GM23338 (cell line): ENCODE data around the gene DDR2. TPM values are rescaled to one million over a fixed set of nuclear protein-coding genes. Genes with fewer than 3 reads are reported as not detected.

Source experiments
- ATAC-seq: fragments of 200-7000 bp; cut with Tn5 transposase; 3 replicates; pipeline ENCODE4 v1.9.1; 2020
- DNase-seq: peaks from one replicate; pipeline ENCODE4 v3.0.0-alpha.2; 2015; ENCODE audit warnings: low spot score
- H2AFZ ChIP-seq: fragments of 200-600 bp; sonication (generic); 2 replicates; pipeline ENCODE4 v1.8.0; 2016; ENCODE audit warnings: antibody characterized with exemption, mild to moderate bottlenecking, moderate library complexity
- H3F3A ChIP-seq: fragments of 200-600 bp; sonication (generic); replicated peaks from 2 replicates; pipeline ENCODE4 v1.8.0; 2017; ENCODE audit warnings: antibody characterized with exemption, mixed run types, low read depth
- H3K27ac ChIP-seq: fragments of 200-600 bp; sonication (generic); 2 replicates; pipeline ENCODE4 v1.6.1; 2016; ENCODE audit warnings: low read depth
- H3K27me3 ChIP-seq: fragments of 200-600 bp; sonication (generic); 2 replicates; pipeline ENCODE4 v1.8.0; 2016; ENCODE audit warnings: mild to moderate bottlenecking, mixed run types, moderate library complexity; ENCODE audit not compliant: insufficient read depth
- H3K36me3 ChIP-seq: fragments of 200-600 bp; sonication (generic); 2 replicates; pipeline ENCODE4 v1.8.0; 2016; ENCODE audit warnings: mild to moderate bottlenecking; ENCODE audit not compliant: insufficient read depth
- H3K4me1 ChIP-seq: fragments of 200-600 bp; sonication (generic); 2 replicates; pipeline ENCODE4 v1.8.0; 2016; ENCODE audit warnings: mild to moderate bottlenecking, moderate library complexity; ENCODE audit not compliant: insufficient read depth
- H3K4me2 ChIP-seq: fragments of 200-600 bp; sonication (generic); 2 replicates; pipeline ENCODE4 v1.7.1; 2017; ENCODE audit warnings: mixed run types
- H3K4me3 ChIP-seq: fragments of 200-600 bp; sonication (generic); 2 replicates; pipeline ENCODE4 v1.6.1; 2016; ENCODE audit warnings: mixed run types
- H3K79me2 ChIP-seq: fragments of 200-600 bp; sonication (generic); replicated peaks from 2 replicates; pipeline ENCODE4 v1.8.0; 2017; ENCODE audit warnings: mild to moderate bottlenecking; ENCODE audit not compliant: insufficient read depth
- H3K9me2 ChIP-seq: fragments of 200-600 bp; sonication (generic); 2 replicates; pipeline ENCODE4 v1.8.0; 2017; ENCODE audit not compliant: insufficient read depth
- H4K20me1 ChIP-seq: fragments of 200-600 bp; sonication (generic); replicated peaks from 2 replicates; pipeline ENCODE4 v1.8.0; 2017; ENCODE audit warnings: mild to moderate bottlenecking; ENCODE audit not compliant: insufficient read depth
- H3K27ac Mint-ChIP-seq: 2 replicates; pipeline ENCODE4 v1.8.0; 2020; ENCODE audit warnings: inconsistent platforms, mild to moderate bottlenecking, moderate library complexity, mixed read lengths
- H3K27me3 Mint-ChIP-seq: 3 replicates; pipeline ENCODE4 v1.8.0; 2022; ENCODE audit warnings: low read depth, mild to moderate bottlenecking, moderate library complexity, mixed read lengths, inconsistent platforms; ENCODE audit not compliant: insufficient read depth, poor library complexity
- H3K36me3 Mint-ChIP-seq: 3 replicates; pipeline ENCODE4 v1.8.0; 2021; ENCODE audit warnings: low read depth, mild to moderate bottlenecking, inconsistent platforms, moderate library complexity, mixed read lengths
- H3K4me1 Mint-ChIP-seq: 3 replicates; pipeline ENCODE4 v1.8.0; 2020; ENCODE audit warnings: mild to moderate bottlenecking, inconsistent platforms, mixed read lengths
- H3K4me3 Mint-ChIP-seq: 3 replicates; pipeline ENCODE4 v1.8.0; 2021; ENCODE audit warnings: moderate library complexity, mild to moderate bottlenecking, inconsistent platforms, mixed read lengths
- H3K9me3 Mint-ChIP-seq: 3 replicates; pipeline ENCODE4 v1.8.0; 2020; ENCODE audit warnings: moderate library complexity, mild to moderate bottlenecking, inconsistent platforms, mixed read lengths
- CREB1 ChIP-seq: fragments of 250-450 bp; sonication (Bioruptor Pico); IDR thresholded peaks from 2 replicates; pipeline ENCODE4 v1.5.0; 2020; ENCODE audit warnings: low read depth, mild to moderate bottlenecking, moderate library complexity
- CTCF ChIP-seq, 2 experiments: fragments of 200-600 bp in 1 of 2; sonication (generic) in 1 of 2; conservative IDR thresholded peaks; 2 replicates each; pipeline versions ENCODE4 v1.5.1 to v1.6.1; 2016 to 2017; ENCODE audit warnings: antibody characterized with exemption in 2 of 2, low read depth in 2 of 2, mild to moderate bottlenecking in 2 of 2, moderate library complexity in 1 of 2
- ETS1 ChIP-seq: IDR thresholded peaks from 2 replicates; pipeline ENCODE4 v1.6.1; 2016; ENCODE audit warnings: antibody characterized with exemption
- EZH2 ChIP-seq: fragments of 200-600 bp; sonication (generic); IDR thresholded peaks from one replicate; pipeline ENCODE4 v1.8.0; 2017; ENCODE audit warnings: antibody characterized with exemption, mild to moderate bottlenecking, low read depth; ENCODE audit not compliant: unreplicated experiment
- EZH2phosphoT487 ChIP-seq: fragments of 200-600 bp; sonication (generic); IDR thresholded peaks from one replicate; pipeline ENCODE4 v1.8.1; 2018; ENCODE audit warnings: antibody characterized with exemption; ENCODE audit not compliant: unreplicated experiment
- JUNB ChIP-seq: IDR thresholded peaks from one replicate; pipeline ENCODE4 v1.6.1; 2016; ENCODE audit warnings: antibody characterized with exemption; ENCODE audit not compliant: unreplicated experiment
- NANOG ChIP-seq: IDR thresholded peaks from 2 replicates; pipeline ENCODE4 v1.6.1; 2016; ENCODE audit warnings: antibody characterized with exemption, borderline replicate concordance
- POLR2AphosphoS5 ChIP-seq: IDR thresholded peaks from 2 replicates; pipeline ENCODE4 v1.6.1; 2016; ENCODE audit warnings: antibody characterized with exemption, low read depth
- REST ChIP-seq: IDR thresholded peaks from one replicate; pipeline ENCODE4 v1.6.1; 2018; ENCODE audit warnings: antibody characterized with exemption; ENCODE audit not compliant: unreplicated experiment
- STAT1 ChIP-seq: IDR thresholded peaks from one replicate; pipeline ENCODE4 v1.6.1; 2016; ENCODE audit warnings: antibody characterized with exemption; ENCODE audit not compliant: unreplicated experiment
- ZNF114 ChIP-seq: fragments of 250-450 bp; sonication (Bioruptor Pico); IDR thresholded peaks from 2 replicates; pipeline ENCODE4 v1.5.0; 2020; ENCODE audit warnings: mild to moderate bottlenecking, moderate library complexity
- ZNF331 ChIP-seq: fragments of 250-450 bp; sonication (Bioruptor Pico); IDR thresholded peaks from 2 replicates; pipeline ENCODE4 v1.5.0; 2020; ENCODE audit warnings: low read depth, mild to moderate bottlenecking, moderate library complexity
- ZNF462 ChIP-seq: fragments of 250-450 bp; sonication (Bioruptor Pico); IDR thresholded peaks from 2 replicates; pipeline ENCODE4 v1.5.0; 2020; ENCODE audit warnings: mild to moderate bottlenecking, moderate library complexity
- polyA plus RNA-seq: library from polyadenylated mRNA; unstranded; fragments of >200 nt; fragmentation: Nextera tagmentation; extraction: Ambion mirVana; gene quantifications from 2 replicates; pipeline ENCODE4 v1.2.1, GENCODE V29; 2016
- total RNA-seq: library from RNA; depleted of rRNA; stranded (reverse); fragments of >200 nt; shearing (Covaris generic); gene quantifications from 2 replicates; pipeline ENCODE4 v1.2.3, GENCODE V29; 2014

The DDR2 gene
- total and polyA plus RNA-seq, 2 experiments from 2014 or later: 0.66 to 1.8 TPM

- ATAC-seq: no peak; the same call in 2 of the 3 replicates
- H3K4me3 ChIP-seq: no peak overlapping the region
- peaks cover 20% of the 10 kb centered on the region for H3K4me1 Mint-ChIP-seq
Measured at GRCh38 chr1:162631546-162632191, 595 bp upstream of the DDR2 start.

More at GRCh38 chr1:162631546-162632191, 595 bp upstream of the DDR2 start:
- no peaks in the 10 kb centered on the region for H3K36me3 Mint-ChIP-seq
- H3K27me3 ChIP-seq: no peaks in the 10 kb centered on the region
- H4K20me1 ChIP-seq: no peaks in the 10 kb centered on the region
- no peaks in the 10 kb centered on the region for H3K9me3 Mint-ChIP-seq
- H3K9me2 ChIP-seq: peaks cover 9% of the 10 kb centered on the region
- TF ChIP-seq EZH2 (no peak), ZNF462 (CRISPR knock-in tag) (no peak), EZH2phosphoT487 (no peak), CTCF (conservative IDR thresholded peaks at IDR 0.05; ENCODE audit: low read depth in 2 of 2) (no peak), POLR2AphosphoS5 (no peak), CREB1 (no peak), NANOG (no peak), ZNF331 (CRISPR knock-in tag) (no peak), JUNB (no peak), STAT1 (no peak), REST (no peak), ETS1 (no peak), ZNF114 (CRISPR knock-in tag) (no peak)
- peak overlapping the region; percentile 68; the same call in 1 of the 2 replicates for H3K27ac Mint-ChIP-seq
- no peaks in the 10 kb centered on the region for H3F3A ChIP-seq
- H3K4me2 ChIP-seq: peak overlapping the region; percentile 9; the same call in 1 of the 2 replicates
- H3K27ac ChIP-seq: no peak overlapping the region
- DNase-seq: no peak
- H3K4me1 ChIP-seq: peaks cover 12% of the 10 kb centered on the region
- peak overlapping the region; percentile 77 for H2AFZ ChIP-seq
- no peaks in the 10 kb centered on the region for H3K79me2 ChIP-seq
- H3K4me3 Mint-ChIP-seq: no peak overlapping the region
- H3K27me3 Mint-ChIP-seq: no peaks in the 10 kb centered on the region
- no peaks in the 10 kb centered on the region for H3K36me3 ChIP-seq
